GM23338 (cell line): ENCODE data around the gene NPNT. TPM values are rescaled to one million over a fixed set of nuclear protein-coding genes. Genes with fewer than 3 reads are reported as not detected.

Experiments used
- ATAC-seq: fragments of 200-7000 bp; cut with Tn5 transposase; 3 replicates; pipeline ENCODE4 v1.9.1; 2020
- DNase-seq: peaks from one replicate; pipeline ENCODE4 v3.0.0-alpha.2; 2015; ENCODE audit warnings: low spot score
- H2AFZ ChIP-seq: fragments of 200-600 bp; sonication (generic); 2 replicates; pipeline ENCODE4 v1.8.0; 2016; ENCODE audit warnings: antibody characterized with exemption, mild to moderate bottlenecking, moderate library complexity
- H3F3A ChIP-seq: fragments of 200-600 bp; sonication (generic); replicated peaks from 2 replicates; pipeline ENCODE4 v1.8.0; 2017; ENCODE audit warnings: antibody characterized with exemption, mixed run types, low read depth
- H3K27ac ChIP-seq: fragments of 200-600 bp; sonication (generic); 2 replicates; pipeline ENCODE4 v1.6.1; 2016; ENCODE audit warnings: low read depth
- H3K27me3 ChIP-seq: fragments of 200-600 bp; sonication (generic); 2 replicates; pipeline ENCODE4 v1.8.0; 2016; ENCODE audit warnings: mild to moderate bottlenecking, mixed run types, moderate library complexity; ENCODE audit not compliant: insufficient read depth
- H3K36me3 ChIP-seq: fragments of 200-600 bp; sonication (generic); 2 replicates; pipeline ENCODE4 v1.8.0; 2016; ENCODE audit warnings: mild to moderate bottlenecking; ENCODE audit not compliant: insufficient read depth
- H3K4me1 ChIP-seq: fragments of 200-600 bp; sonication (generic); 2 replicates; pipeline ENCODE4 v1.8.0; 2016; ENCODE audit warnings: mild to moderate bottlenecking, moderate library complexity; ENCODE audit not compliant: insufficient read depth
- H3K4me2 ChIP-seq: fragments of 200-600 bp; sonication (generic); 2 replicates; pipeline ENCODE4 v1.7.1; 2017; ENCODE audit warnings: mixed run types
- H3K4me3 ChIP-seq: fragments of 200-600 bp; sonication (generic); 2 replicates; pipeline ENCODE4 v1.6.1; 2016; ENCODE audit warnings: mixed run types
- H3K79me2 ChIP-seq: fragments of 200-600 bp; sonication (generic); replicated peaks from 2 replicates; pipeline ENCODE4 v1.8.0; 2017; ENCODE audit warnings: mild to moderate bottlenecking; ENCODE audit not compliant: insufficient read depth
- H3K9me2 ChIP-seq: fragments of 200-600 bp; sonication (generic); 2 replicates; pipeline ENCODE4 v1.8.0; 2017; ENCODE audit not compliant: insufficient read depth
- H4K20me1 ChIP-seq: fragments of 200-600 bp; sonication (generic); replicated peaks from 2 replicates; pipeline ENCODE4 v1.8.0; 2017; ENCODE audit warnings: mild to moderate bottlenecking; ENCODE audit not compliant: insufficient read depth
- H3K27ac Mint-ChIP-seq: 2 replicates; pipeline ENCODE4 v1.8.0; 2020; ENCODE audit warnings: inconsistent platforms, mild to moderate bottlenecking, moderate library complexity, mixed read lengths
- H3K27me3 Mint-ChIP-seq: 3 replicates; pipeline ENCODE4 v1.8.0; 2022; ENCODE audit warnings: low read depth, mild to moderate bottlenecking, moderate library complexity, mixed read lengths, inconsistent platforms; ENCODE audit not compliant: insufficient read depth, poor library complexity
- H3K36me3 Mint-ChIP-seq: 3 replicates; pipeline ENCODE4 v1.8.0; 2021; ENCODE audit warnings: low read depth, mild to moderate bottlenecking, inconsistent platforms, moderate library complexity, mixed read lengths
- H3K4me1 Mint-ChIP-seq: 3 replicates; pipeline ENCODE4 v1.8.0; 2020; ENCODE audit warnings: mild to moderate bottlenecking, inconsistent platforms, mixed read lengths
- H3K4me3 Mint-ChIP-seq: 3 replicates; pipeline ENCODE4 v1.8.0; 2021; ENCODE audit warnings: moderate library complexity, mild to moderate bottlenecking, inconsistent platforms, mixed read lengths
- H3K9me3 Mint-ChIP-seq: 3 replicates; pipeline ENCODE4 v1.8.0; 2020; ENCODE audit warnings: moderate library complexity, mild to moderate bottlenecking, inconsistent platforms, mixed read lengths
- CREB1 ChIP-seq: fragments of 250-450 bp; sonication (Bioruptor Pico); IDR thresholded peaks from 2 replicates; pipeline ENCODE4 v1.5.0; 2020; ENCODE audit warnings: low read depth, mild to moderate bottlenecking, moderate library complexity
- CTCF ChIP-seq, 2 experiments: fragments of 200-600 bp in 1 of 2; sonication (generic) in 1 of 2; conservative IDR thresholded peaks; 2 replicates each; pipeline versions ENCODE4 v1.5.1 to v1.6.1; 2016 to 2017; ENCODE audit warnings: antibody characterized with exemption in 2 of 2, low read depth in 2 of 2, mild to moderate bottlenecking in 2 of 2, moderate library complexity in 1 of 2
- ETS1 ChIP-seq: IDR thresholded peaks from 2 replicates; pipeline ENCODE4 v1.6.1; 2016; ENCODE audit warnings: antibody characterized with exemption
- EZH2 ChIP-seq: fragments of 200-600 bp; sonication (generic); IDR thresholded peaks from one replicate; pipeline ENCODE4 v1.8.0; 2017; ENCODE audit warnings: antibody characterized with exemption, mild to moderate bottlenecking, low read depth; ENCODE audit not compliant: unreplicated experiment
- EZH2phosphoT487 ChIP-seq: fragments of 200-600 bp; sonication (generic); IDR thresholded peaks from one replicate; pipeline ENCODE4 v1.8.1; 2018; ENCODE audit warnings: antibody characterized with exemption; ENCODE audit not compliant: unreplicated experiment
- JUNB ChIP-seq: IDR thresholded peaks from one replicate; pipeline ENCODE4 v1.6.1; 2016; ENCODE audit warnings: antibody characterized with exemption; ENCODE audit not compliant: unreplicated experiment
- NANOG ChIP-seq: IDR thresholded peaks from 2 replicates; pipeline ENCODE4 v1.6.1; 2016; ENCODE audit warnings: antibody characterized with exemption, borderline replicate concordance
- POLR2AphosphoS5 ChIP-seq: IDR thresholded peaks from 2 replicates; pipeline ENCODE4 v1.6.1; 2016; ENCODE audit warnings: antibody characterized with exemption, low read depth
- REST ChIP-seq: IDR thresholded peaks from one replicate; pipeline ENCODE4 v1.6.1; 2018; ENCODE audit warnings: antibody characterized with exemption; ENCODE audit not compliant: unreplicated experiment
- STAT1 ChIP-seq: IDR thresholded peaks from one replicate; pipeline ENCODE4 v1.6.1; 2016; ENCODE audit warnings: antibody characterized with exemption; ENCODE audit not compliant: unreplicated experiment
- ZNF114 ChIP-seq: fragments of 250-450 bp; sonication (Bioruptor Pico); IDR thresholded peaks from 2 replicates; pipeline ENCODE4 v1.5.0; 2020; ENCODE audit warnings: mild to moderate bottlenecking, moderate library complexity
- ZNF331 ChIP-seq: fragments of 250-450 bp; sonication (Bioruptor Pico); IDR thresholded peaks from 2 replicates; pipeline ENCODE4 v1.5.0; 2020; ENCODE audit warnings: low read depth, mild to moderate bottlenecking, moderate library complexity
- ZNF462 ChIP-seq: fragments of 250-450 bp; sonication (Bioruptor Pico); IDR thresholded peaks from 2 replicates; pipeline ENCODE4 v1.5.0; 2020; ENCODE audit warnings: mild to moderate bottlenecking, moderate library complexity
- polyA plus RNA-seq: library from polyadenylated mRNA; unstranded; fragments of >200 nt; fragmentation: Nextera tagmentation; extraction: Ambion mirVana; gene quantifications from 2 replicates; pipeline ENCODE4 v1.2.1, GENCODE V29; 2016
- total RNA-seq: library from RNA; depleted of rRNA; stranded (reverse); fragments of >200 nt; shearing (Covaris generic); gene quantifications from 2 replicates; pipeline ENCODE4 v1.2.3, GENCODE V29; 2014

NPNT gene
- total and polyA plus RNA-seq, 2 experiments from 2014 or later, result 1.4 TPM

GRCh38 chr4:105937759-105938158 is 42.5 kb downstream of the NPNT start:
- Histone ChIP-seq H3K4me2 (no peak overlapping the region), H3K4me3 (no peak overlapping the region), H3K9me2 (no peaks in the 10 kb centered on the region), H4K20me1 (no peaks in the 10 kb centered on the region), H3K36me3 (no peaks in the 10 kb centered on the region), H3K4me1 (no peaks in the 10 kb centered on the region), H2AFZ (no peak overlapping the region), H3K79me2 (no peaks in the 10 kb centered on the region), H3K27me3 (no peaks in the 10 kb centered on the region), H3K27ac (no peak overlapping the region), H3F3A (no peaks in the 10 kb centered on the region)
- no peak for DNase-seq
- TF ChIP-seq CREB1 (CRISPR knock-in tag) (no peak), ZNF114 (CRISPR knock-in tag) (no peak), ZNF331 (CRISPR knock-in tag) (no peak), CTCF (conservative IDR thresholded peaks at IDR 0.05; ENCODE audit: low read depth in 2 of 2) (no peak), STAT1 (no peak), JUNB (no peak), ETS1 (no peak), POLR2AphosphoS5 (no peak), NANOG (no peak), EZH2phosphoT487 (no peak), REST (no peak), EZH2 (no peak), ZNF462 (CRISPR knock-in tag) (no peak)
- H3K36me3 Mint-ChIP-seq, result no peaks in the 10 kb centered on the region
- H3K4me3 Mint-ChIP-seq, result no peak overlapping the region
- H3K4me1 Mint-ChIP-seq, result peaks cover 3% of the 10 kb centered on the region; the same call in 2 of the 3 replicates
- H3K27ac Mint-ChIP-seq, result no peak overlapping the region
- H3K27me3 Mint-ChIP-seq, result no peaks in the 10 kb centered on the region
- no peak for ATAC-seq
- H3K9me3 Mint-ChIP-seq, result no peaks in the 10 kb centered on the region
